Urothelium cell line (cell line): ENCODE results near the gene RPTOR.
"Not testable (repeated sequence)": the region's sequence is repeated elsewhere in the genome, so short reads cannot be mapped to it uniquely, and the experiment has no call there.

Experiments
- DNase-seq: peaks from one replicate; pipeline ENCODE4 v3.0.0; 2011; ENCODE audit warnings: low spot score, mixed read lengths
- FAIRE-seq: peaks from 2 replicates; lab custom pipeline; 2011; peaks lifted over from hg19 to GRCh38; lab: Jason Lieb, UNC

Gene RPTOR

GRCh38 chr17:80864751-80865150 is 320.1 kb downstream of the RPTOR start:
- FAIRE-seq (no peak), DNase-seq (no peak)

- peak; percentile 83 for DNase-seq
- FAIRE-seq: no peak
Measured at GRCh38 chr17:80866050-80866793, 321.6 kb downstream of the RPTOR start.

- FAIRE-seq (peak; percentile 35), DNase-seq (no peak)
Measured at GRCh38 chr17:80868022-80868609, 323.5 kb downstream of the RPTOR start.

GRCh38 chr17:80869481-80870145 is 325.0 kb downstream of the RPTOR start:
- no peak for DNase-seq
- FAIRE-seq: no peak

GRCh38 chr17:80870401-80870800 is 325.8 kb downstream of the RPTOR start:
- DNase-seq (no peak), FAIRE-seq (no peak)

GRCh38 chr17:80871341-80871740 is 326.7 kb downstream of the RPTOR start:
- DNase-seq (no peak), FAIRE-seq (no peak)

GRCh38 chr17:80872001-80872500 is 327.4 kb downstream of the RPTOR start:
- FAIRE-seq: no peak

GRCh38 chr17:80872501-80873306 is 328.1 kb downstream of the RPTOR start:
- FAIRE-seq: no peak
- no peak for DNase-seq

More at GRCh38 chr17:80872001-80872500, 327.4 kb downstream of the RPTOR start:
- DNase-seq: no peak

GRCh38 chr17:80873307-80873951 is 328.8 kb downstream of the RPTOR start:
- no peak for FAIRE-seq
- DNase-seq: no peak

GRCh38 chr17:80874866-80875445 is 330.3 kb downstream of the RPTOR start:
- FAIRE-seq: no peak
- no peak for DNase-seq

- not testable (repeated sequence) for DNase-seq
- peak; percentile 68 for FAIRE-seq
Measured at GRCh38 chr17:80875480-80875995, 330.9 kb downstream of the RPTOR start.

- DNase-seq, FAIRE-seq: not testable (repeated sequence)
Measured at GRCh38 chr17:80876456-80876949, 331.9 kb downstream of the RPTOR start.

- DNase-seq (no peak), FAIRE-seq (no peak)
Measured at GRCh38 chr17:80876950-80877728, 332.5 kb downstream of the RPTOR start.

- FAIRE-seq: no peak
- DNase-seq: no peak
Measured at GRCh38 chr17:80877729-80878303, 333.2 kb downstream of the RPTOR start.

GRCh38 chr17:80878876-80879722 is 334.5 kb downstream of the RPTOR start:
- no peak for DNase-seq
- FAIRE-seq: peak; percentile 37

- FAIRE-seq (no peak), DNase-seq (no peak)
Measured at GRCh38 chr17:80879723-80880647, 335.3 kb downstream of the RPTOR start.

- no peak for FAIRE-seq
- no peak for DNase-seq
Measured at GRCh38 chr17:80880648-80880985, 336.0 kb downstream of the RPTOR start.
